ENCODE data around the gene PPP1R17.

DNA sequence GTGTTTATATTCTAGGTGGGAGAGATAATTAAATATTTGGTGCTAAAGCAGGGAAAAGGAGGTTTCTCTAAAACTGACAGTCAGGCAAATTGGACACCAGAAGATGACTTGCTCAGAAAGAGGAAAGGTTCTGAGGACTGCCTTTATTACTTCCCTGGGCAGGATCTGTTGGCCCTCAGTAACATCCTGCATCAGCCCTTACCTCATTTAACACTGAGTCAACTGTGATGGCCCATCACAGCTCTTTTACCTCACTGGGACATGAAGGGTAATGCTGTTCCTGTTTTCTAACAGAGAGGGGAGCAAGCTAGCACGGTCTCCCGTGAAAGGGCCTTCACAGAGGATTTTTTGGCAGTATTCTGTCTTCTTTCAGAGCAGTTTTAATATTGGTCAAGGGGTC lies 12.0 kb downstream of the PPP1R17 start:
- TF ChIP-seq, protein P1, sequence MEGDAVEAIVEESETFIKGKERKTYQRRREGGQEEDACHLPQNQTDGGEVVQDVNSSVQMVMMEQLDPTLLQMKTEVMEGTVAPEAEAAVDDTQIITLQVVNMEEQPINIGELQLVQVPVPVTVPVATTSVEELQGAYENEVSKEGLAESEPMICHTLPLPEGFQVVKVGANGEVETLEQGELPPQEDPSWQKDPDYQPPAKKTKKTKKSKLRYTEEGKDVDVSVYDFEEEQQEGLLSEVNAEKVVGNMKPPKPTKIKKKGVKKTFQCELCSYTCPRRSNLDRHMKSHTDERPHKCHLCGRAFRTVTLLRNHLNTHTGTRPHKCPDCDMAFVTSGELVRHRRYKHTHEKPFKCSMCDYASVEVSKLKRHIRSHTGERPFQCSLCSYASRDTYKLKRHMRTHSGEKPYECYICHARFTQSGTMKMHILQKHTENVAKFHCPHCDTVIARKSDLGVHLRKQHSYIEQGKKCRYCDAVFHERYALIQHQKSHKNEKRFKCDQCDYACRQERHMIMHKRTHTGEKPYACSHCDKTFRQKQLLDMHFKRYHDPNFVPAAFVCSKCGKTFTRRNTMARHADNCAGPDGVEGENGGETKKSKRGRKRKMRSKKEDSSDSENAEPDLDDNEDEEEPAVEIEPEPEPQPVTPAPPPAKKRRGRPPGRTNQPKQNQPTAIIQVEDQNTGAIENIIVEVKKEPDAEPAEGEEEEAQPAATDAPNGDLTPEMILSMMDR (IDR thresholded peaks at IDR 0.05): no peak
- TF ChIP-seq POLR2AphosphoS5 (IDR thresholded peaks at IDR 0.05): no peak
